IPS DF 6.9 (cell line): ENCODE results near the gene ADTRP.
"Not testable (repeated sequence)": the region's sequence is repeated elsewhere in the genome, so short reads cannot be mapped to it uniquely, and the experiment has no call there.

ENCODE experiments used
- DNase-seq: peaks from one replicate; pipeline ENCODE4 v3.0.0-alpha.2; 2013; ENCODE audit warnings: low read depth, low spot score
- H3K27ac ChIP-seq: one replicate; pipeline ENCODE4 v1.5.1; 2013; ENCODE audit warnings: low read length, control low read depth
- H3K27me3 ChIP-seq: 2 replicates; pipeline ENCODE4 v1.6.1; 2013; ENCODE audit warnings: mild to moderate bottlenecking, low read length; ENCODE audit not compliant: control insufficient read depth, insufficient read depth
- H3K36me3 ChIP-seq: 2 replicates; pipeline ENCODE4 v1.6.1; 2013; ENCODE audit warnings: low read length; ENCODE audit not compliant: control insufficient read depth, insufficient read depth
- H3K4me1 ChIP-seq: 2 replicates; pipeline ENCODE4 v1.6.1; 2013; ENCODE audit warnings: low read length; ENCODE audit not compliant: control insufficient read depth, insufficient read depth
- H3K4me3 ChIP-seq: 2 replicates; pipeline ENCODE4 v1.5.1; 2013; ENCODE audit warnings: mild to moderate bottlenecking, low read length
- H3K9me3 ChIP-seq: 2 replicates; pipeline ENCODE4 v1.6.1; 2013; ENCODE audit warnings: low read length, inconsistent platforms; ENCODE audit not compliant: control insufficient read depth, insufficient read depth
- WGBS: extraction: QIAGEN DNeasy Blood & Tissue Kit; methylation state at CpG from one replicate; pipeline ENCODE4 v1.1.7; 2013; ENCODE audit warnings: mixed read lengths, missing lambda C conversion rate; ENCODE audit not compliant: insufficient read length, insufficient coverage; 5-methylcytosine and 5-hydroxymethylcytosine counted together

ADTRP gene

DNA sequence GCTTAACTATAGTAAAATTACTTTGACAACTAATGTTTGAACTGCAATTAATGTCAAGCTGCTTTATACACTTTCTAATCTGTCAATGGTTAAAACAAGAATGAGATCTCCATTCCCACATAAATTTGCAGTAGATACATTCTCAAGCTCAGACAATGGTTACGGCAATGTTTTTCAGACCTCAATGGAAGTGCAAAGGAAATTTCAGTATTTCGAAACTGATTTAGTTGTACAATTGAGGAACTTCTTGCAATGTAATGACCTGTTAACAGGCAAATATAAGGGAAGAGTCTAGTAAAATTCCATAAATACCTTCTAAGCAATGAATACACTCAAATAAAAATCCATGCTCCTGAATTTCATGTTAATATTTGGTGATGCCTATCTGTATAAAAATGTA, 94.7 kb downstream of the ADTRP start:
- Histone ChIP-seq H3K9me3 (no peaks in the 10 kb centered on the region), H3K36me3 (no peaks in the 10 kb centered on the region), H3K27me3 (no peaks in the 10 kb centered on the region), H3K27ac (no peak overlapping the region), H3K4me1 (no peaks in the 10 kb centered on the region; the same call in 1 of the 2 replicates), H3K4me3 (no peak overlapping the region)
- DNase-seq: no peak
- WGBS: no CpG with 5 or more reads among the region's 2 CpGs

DNA sequence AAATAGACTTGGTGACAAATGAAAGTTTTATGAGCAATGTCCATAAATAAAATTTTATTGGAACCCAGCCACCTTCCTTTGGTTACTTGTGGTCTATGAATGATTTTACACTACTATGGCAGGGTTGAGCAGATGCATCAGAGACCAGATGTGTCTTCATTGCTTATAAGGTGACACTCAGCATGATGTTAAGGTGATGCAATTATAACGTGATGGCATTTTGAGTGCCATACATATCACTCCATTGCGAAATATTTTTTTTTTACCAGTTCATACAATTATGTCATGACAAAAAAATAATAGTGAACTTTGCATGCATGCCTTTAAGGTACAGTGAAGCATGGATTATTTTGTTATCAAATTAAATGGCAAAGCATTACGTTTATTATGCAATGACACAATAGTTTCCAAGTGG, 96.0 kb downstream of the ADTRP start:
- H3K9me3 ChIP-seq: no peaks in the 10 kb centered on the region
- H3K4me3 ChIP-seq: no peak overlapping the region
- no peaks in the 10 kb centered on the region; the same call in 1 of the 2 replicates for H3K4me1 ChIP-seq
- no peak for DNase-seq
- H3K27ac ChIP-seq: no peak overlapping the region
- H3K27me3 ChIP-seq: no peaks in the 10 kb centered on the region
- H3K36me3 ChIP-seq: no peaks in the 10 kb centered on the region
- WGBS: no CpG with 5 or more reads among the region's 3 CpGs

DNA sequence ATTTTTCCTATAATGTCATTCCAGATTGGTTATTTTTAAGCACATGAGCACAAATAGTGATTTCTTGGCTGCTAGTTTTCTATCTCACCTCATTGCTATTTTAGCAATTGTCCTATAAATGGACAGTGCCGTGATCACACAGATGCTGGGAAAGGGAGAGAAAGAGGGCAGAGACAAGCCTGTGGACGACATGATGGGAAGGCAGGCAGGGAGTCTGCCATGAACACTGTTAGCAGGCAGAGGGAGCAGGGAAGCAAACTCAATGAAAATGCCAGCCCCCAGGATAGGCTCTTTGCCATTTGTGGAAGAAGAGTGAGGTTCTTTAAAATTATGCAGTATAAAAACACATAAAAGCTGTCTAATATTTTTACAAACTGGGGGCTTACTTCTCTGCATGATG, 96.8 kb downstream of the ADTRP start:
- no peaks in the 10 kb centered on the region for H3K36me3 ChIP-seq
- H3K27me3 ChIP-seq: no peaks in the 10 kb centered on the region
- no peaks in the 10 kb centered on the region for H3K4me1 ChIP-seq
- DNase-seq: no peak
- H3K9me3 ChIP-seq: no peaks in the 10 kb centered on the region
- no peak overlapping the region for H3K4me3 ChIP-seq
- no CpG with 5 or more reads among the region's 2 CpGs for WGBS
- H3K27ac ChIP-seq: no peak overlapping the region

DNA sequence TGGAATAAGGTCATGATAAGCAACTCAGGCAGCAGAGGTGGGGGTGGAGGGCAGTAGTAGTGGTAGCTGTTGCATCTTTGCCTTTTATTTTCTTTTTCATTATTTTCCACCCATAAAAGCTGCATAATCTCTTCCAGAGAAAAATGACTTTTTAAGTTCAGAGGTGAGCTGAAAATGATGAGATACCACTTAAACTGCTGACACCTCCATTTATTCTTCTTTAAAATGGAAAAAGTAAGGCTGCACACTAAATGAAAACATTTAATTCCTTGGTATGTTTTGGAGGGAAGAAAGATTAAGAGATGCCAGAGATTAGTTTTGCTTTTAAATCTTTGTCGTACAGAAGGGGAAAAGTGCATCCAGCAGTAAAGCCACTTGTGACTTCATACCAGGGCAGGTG, 97.2 kb downstream of the ADTRP start:
- Histone ChIP-seq H3K36me3 (no peaks in the 10 kb centered on the region), H3K4me3 (no peak overlapping the region), H3K27me3 (no peaks in the 10 kb centered on the region), H3K9me3 (no peaks in the 10 kb centered on the region), H3K27ac (no peak overlapping the region), H3K4me1 (no peaks in the 10 kb centered on the region)
- WGBS: no CpG with 5 or more reads among the region's 1 CpG
- DNase-seq: no peak

DNA sequence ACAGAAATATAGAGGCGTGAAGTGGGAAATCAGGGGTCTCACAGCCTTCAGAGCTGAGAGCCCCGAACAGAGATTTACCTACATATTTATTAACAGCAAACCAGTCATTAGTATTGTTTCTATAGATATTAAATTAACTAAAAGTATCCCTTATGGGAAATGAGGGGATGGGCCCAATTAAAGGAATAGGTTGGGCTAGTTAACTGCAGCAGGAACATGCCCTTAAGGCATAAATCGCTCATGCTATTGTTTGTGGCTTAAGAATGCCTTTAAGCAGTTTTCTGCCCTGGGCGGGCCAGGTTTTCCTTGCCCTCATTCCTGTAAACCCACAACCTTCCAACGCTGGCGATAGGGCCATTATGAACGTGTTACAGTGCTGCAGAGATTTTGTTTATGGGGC, 98.1 kb downstream of the ADTRP start:
- H3K9me3 ChIP-seq, DNase-seq, H3K27ac ChIP-seq, H3K4me3 ChIP-seq, H3K4me1 ChIP-seq, H3K27me3 ChIP-seq, H3K36me3 ChIP-seq: not testable (repeated sequence)
- WGBS: no CpG with 5 or more reads among the region's 7 CpGs

DNA sequence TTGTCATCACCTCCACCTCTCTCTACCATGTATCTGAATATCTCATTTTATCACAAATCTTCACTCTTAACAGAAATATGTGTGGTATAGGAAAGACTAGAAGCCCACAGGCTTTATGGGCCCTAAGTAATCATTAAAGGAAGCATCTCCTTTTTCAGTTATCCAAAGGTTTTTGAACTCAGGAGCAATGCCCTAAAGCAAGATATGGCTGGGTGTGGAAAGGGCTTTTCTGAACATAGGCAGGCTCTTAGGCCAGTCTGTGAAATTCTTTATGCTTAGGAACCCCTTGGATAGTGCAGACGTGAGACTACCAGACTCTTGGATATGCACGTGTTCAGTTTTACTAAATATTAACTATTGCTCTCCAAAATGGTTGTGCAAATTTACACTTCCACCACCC, 99.5 kb downstream of the ADTRP start:
- H3K4me3 ChIP-seq: no peak overlapping the region
- H3K4me1 ChIP-seq: no peaks in the 10 kb centered on the region
- no CpG with 5 or more reads among the region's 2 CpGs for WGBS
- H3K27ac ChIP-seq: no peak overlapping the region
- H3K9me3 ChIP-seq: no peaks in the 10 kb centered on the region
- DNase-seq: no peak
- no peaks in the 10 kb centered on the region for H3K27me3 ChIP-seq
- H3K36me3 ChIP-seq: no peaks in the 10 kb centered on the region

DNA sequence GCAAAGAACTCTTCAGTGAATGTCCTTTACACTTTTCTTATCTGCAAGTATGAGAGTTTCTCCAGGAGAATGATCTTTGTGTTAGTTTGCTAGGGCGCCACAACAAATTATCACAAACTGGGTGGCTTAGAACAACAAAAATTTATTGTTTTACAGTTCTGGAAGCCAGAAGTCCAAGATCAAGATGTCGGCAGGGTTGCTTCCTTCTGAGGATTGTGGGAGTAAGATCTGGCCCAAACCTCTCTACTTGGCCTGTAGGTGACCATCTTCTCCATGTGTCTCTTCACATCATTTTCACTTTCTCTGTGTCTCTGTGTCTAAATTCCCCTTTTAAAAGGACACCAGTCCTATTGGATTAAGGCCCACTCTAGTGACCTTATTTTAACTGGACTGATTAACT, 103.0 kb downstream of the ADTRP start:
- Histone ChIP-seq H3K36me3 (no peaks in the 10 kb centered on the region), H3K27ac (no peak overlapping the region), H3K4me3 (no peak overlapping the region), H3K4me1 (no peaks in the 10 kb centered on the region), H3K9me3 (no peaks in the 10 kb centered on the region), H3K27me3 (no peaks in the 10 kb centered on the region)
- no peak for DNase-seq
- WGBS: no CpG with 5 or more reads among the region's 2 CpGs

DNA sequence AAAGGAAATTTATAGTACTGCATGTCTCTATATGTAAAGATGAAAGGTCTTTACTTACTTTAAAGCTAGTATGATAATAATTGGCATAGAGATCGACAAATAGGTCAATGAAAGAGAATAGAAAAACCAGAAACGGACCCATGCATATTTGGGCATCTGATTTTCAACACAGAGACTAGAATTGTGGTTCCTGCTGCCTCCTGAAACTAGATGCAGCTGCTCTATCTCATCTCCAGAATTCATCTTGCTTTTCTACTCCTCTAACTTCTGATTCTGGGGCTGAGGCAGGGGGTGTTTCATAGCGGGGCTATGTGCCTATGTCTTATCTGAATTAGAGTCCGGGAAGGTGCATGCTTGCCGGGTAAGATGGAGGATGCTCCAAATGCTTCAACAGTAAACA, 105.9 kb downstream of the ADTRP start:
- no peaks in the 10 kb centered on the region for H3K9me3 ChIP-seq
- DNase-seq: no peak
- WGBS: no CpG with 5 or more reads among the region's 5 CpGs
- no peak overlapping the region for H3K4me3 ChIP-seq
- H3K4me1 ChIP-seq: no peaks in the 10 kb centered on the region
- H3K36me3 ChIP-seq: no peaks in the 10 kb centered on the region
- H3K27ac ChIP-seq: no peak overlapping the region
- H3K27me3 ChIP-seq: no peaks in the 10 kb centered on the region

DNA sequence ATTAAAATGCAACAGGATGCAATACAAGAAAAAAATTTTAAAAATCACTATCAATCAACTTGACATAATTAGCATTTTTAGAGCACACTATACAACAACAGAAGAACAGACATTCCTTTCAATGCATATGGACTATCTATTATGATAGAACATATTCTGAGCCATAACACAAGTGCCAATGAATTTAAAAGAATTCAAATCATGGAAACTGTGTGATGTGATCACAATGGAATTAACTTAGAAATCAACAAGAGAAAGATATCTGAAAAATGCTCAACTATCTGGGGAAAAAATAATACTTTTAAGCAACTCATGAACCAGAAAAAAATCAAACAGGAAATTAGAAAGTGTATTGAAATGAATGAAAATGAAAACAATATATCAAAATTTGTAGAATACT, 106.3 kb downstream of the ADTRP start:
- H3K27ac ChIP-seq: no peak overlapping the region
- no peaks in the 10 kb centered on the region for H3K36me3 ChIP-seq
- no peak for DNase-seq
- no peaks in the 10 kb centered on the region for H3K9me3 ChIP-seq
- no peak overlapping the region for H3K4me3 ChIP-seq
- no peaks in the 10 kb centered on the region for H3K4me1 ChIP-seq
- no peaks in the 10 kb centered on the region for H3K27me3 ChIP-seq

DNA sequence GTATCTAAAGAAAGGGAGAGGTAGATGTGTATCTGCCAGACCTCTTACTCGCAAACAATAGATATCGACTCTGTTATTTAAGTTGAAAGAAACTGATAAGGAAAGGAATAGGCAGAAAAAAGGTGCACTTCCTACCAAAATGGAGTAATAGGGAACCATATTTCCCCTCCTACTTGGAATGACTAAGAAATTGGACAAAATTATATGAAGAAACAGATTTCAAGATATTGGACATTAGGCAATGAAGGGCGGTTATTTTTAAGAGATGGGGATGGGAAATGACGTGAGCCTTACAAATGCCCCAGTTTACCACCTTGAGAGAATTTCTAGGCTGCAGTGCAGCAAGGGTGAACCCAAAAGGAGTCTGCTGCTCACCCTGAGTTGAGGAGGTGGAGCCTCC, 108.9 kb downstream of the ADTRP start:
- Histone ChIP-seq H3K9me3 (no peaks in the 10 kb centered on the region), H3K27me3 (no peaks in the 10 kb centered on the region), H3K4me1 (no peaks in the 10 kb centered on the region), H3K4me3 (no peak overlapping the region), H3K27ac (no peak overlapping the region), H3K36me3 (no peaks in the 10 kb centered on the region)
- 100% methylated on average over 2 of the region's 4 CpGs for WGBS
- no peak for DNase-seq

DNA sequence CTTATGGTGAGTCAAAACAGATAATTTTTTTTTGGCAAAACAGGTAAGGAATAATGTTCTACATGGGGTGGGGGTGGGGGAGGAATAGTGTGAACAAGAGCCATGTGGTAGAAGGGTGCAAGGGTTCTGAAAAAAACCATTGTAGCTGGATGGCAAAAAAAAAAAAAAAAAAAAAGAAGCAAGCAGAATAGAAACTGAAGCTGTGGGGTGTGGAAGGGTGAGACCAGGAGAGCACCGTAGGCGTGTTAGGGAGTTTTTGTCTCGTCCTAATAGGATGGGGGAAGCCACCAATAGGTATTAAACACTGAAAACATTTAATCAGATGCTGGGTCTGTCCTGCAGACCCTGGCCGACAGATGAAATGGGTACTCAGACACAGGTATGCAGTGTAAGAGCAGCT, 110.1 kb downstream of the ADTRP start:
- WGBS: no CpG with 5 or more reads among the region's 4 CpGs
- Histone ChIP-seq H3K9me3 (no peaks in the 10 kb centered on the region), H3K4me3 (no peak overlapping the region), H3K27me3 (no peaks in the 10 kb centered on the region), H3K27ac (no peak overlapping the region), H3K36me3 (no peaks in the 10 kb centered on the region), H3K4me1 (no peaks in the 10 kb centered on the region)
- DNase-seq: no peak
